H1 (cell line): ENCODE results near the gene NAGLU. TPM values are rescaled to one million over a fixed set of nuclear protein-coding genes. Genes with fewer than 3 reads are reported as not detected.

Experiments used
- ATF2 ChIP-seq: IDR thresholded peaks from 2 replicates; pipeline ENCODE4 v1.6.1; 2012; ENCODE audit warnings: low read length, inconsistent platforms
- polyA plus RNA-seq, 7 experiments: library from polyadenylated mRNA; depleted of rRNA in 3 of 7; stranded (reverse) in 5 of 7; unstranded in 2 of 7; fragments of >200 nt in 5 of 7; fragments of 200-250 nt in 2 of 7; gene quantifications; 1 replicate in 5 of 7; 2 replicates in 1 of 7; 4 replicates in 1 of 7; pipeline versions ENCODE4 v1.2.1 to v1.2.3, GENCODE V29; 2011 to 2013; ENCODE audit warnings: missing spikeins in 2 of 7, mixed read lengths in 2 of 7
- total RNA-seq: library from RNA; stranded (reverse); fragmentation: NEBNext Ultra II Directional; extraction: Animal tissue kit (Norgen Biotek cat#: 25700); gene quantifications from 2 replicates; pipeline ENCODE4 v1.2.1, GENCODE V29; 2021

NAGLU gene
- total and polyA plus RNA-seq, 2 of the 8 experiments (the other 6 are each of a cell fraction or from before 2014, with no cell fraction given) = 21.3 to 21.6 TPM

DNA sequence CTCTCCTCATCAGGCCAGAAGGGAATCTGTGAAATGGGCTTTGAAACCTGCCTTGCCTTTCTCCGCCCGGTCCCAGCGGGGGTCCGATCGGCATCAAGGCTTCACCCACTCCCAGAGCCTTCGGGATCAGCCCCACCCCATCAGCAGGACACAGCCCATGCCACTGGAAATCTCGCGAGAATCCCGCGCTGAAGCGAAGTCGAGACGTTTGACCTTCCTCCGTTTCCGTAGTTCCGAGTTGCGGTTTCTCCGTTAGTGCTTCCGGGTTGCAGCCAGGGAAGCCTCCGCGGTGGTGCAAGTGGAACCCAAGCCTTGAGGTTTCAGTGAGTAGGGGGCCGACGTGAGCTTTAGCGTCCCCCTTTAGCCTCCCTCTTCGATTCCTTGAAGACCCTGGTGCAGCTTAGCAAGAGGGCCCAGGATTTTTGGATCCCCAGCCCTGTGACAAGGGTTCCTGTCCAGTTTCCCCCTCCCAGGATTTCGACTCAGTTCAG lies 25.9 kb downstream of the NAGLU start, which contains the start of gene COASY (continued):
- TF ChIP-seq ATF2 = peak; percentile 96; the same call in 1 of the 2 replicates
